ENCODE measurements around the gene SPTLC2.
"Not testable (repeated sequence)": the region's sequence is repeated elsewhere in the genome, so short reads cannot be mapped to it uniquely, and the experiment has no call there.

SPTLC2 gene

GRCh38 chr14:77589099-77589498 is 27.3 kb downstream of the SPTLC2 start:
- Histone ChIP-seq H3K9ac (ENCODE audit: low read length) (no peak overlapping the region), H3F3A (ENCODE audit: insufficient read depth, low read length) (no peaks in the 10 kb centered on the region), H3K9me2 (replicated peaks; ENCODE audit: insufficient read depth, low read length) (no peaks in the 10 kb centered on the region), H3K36me3 (replicated peaks; ENCODE audit: insufficient read depth, low read length) (no peaks in the 10 kb centered on the region), H3K27ac (ENCODE audit: low read length) (no peak overlapping the region), H3K79me2 (ENCODE audit: low read length) (no peaks in the 10 kb centered on the region), H3K27me3 (replicated peaks; ENCODE audit: insufficient read depth, low read length) (no peaks in the 10 kb centered on the region), H3K4me2 (ENCODE audit: low read depth, low read length) (no peak overlapping the region), H2AFZ (ENCODE audit: low read length) (no peak overlapping the region), H3K9me3 (replicated peaks; ENCODE audit: insufficient read depth, low read length) (no peaks in the 10 kb centered on the region), H3K4me1 (ENCODE audit: low read length) (no peaks in the 10 kb centered on the region), H3K4me3 (ENCODE audit: low read length) (no peak overlapping the region), H4K20me1 (ENCODE audit: insufficient read depth, low read length) (no peaks in the 10 kb centered on the region)
- no peak for TF ChIP-seq EZH2 (optimal IDR thresholded peaks at IDR 0.05; ENCODE audit: low read depth, low read length)
- no peak for TF ChIP-seq CTCF (IDR thresholded peaks at IDR 0.05; ENCODE audit: low read length)
- DNase-seq, result no peak

- not testable (repeated sequence) for DNase-seq; H3K36me3 ChIP-seq (replicated peaks; ENCODE audit: insufficient read depth, low read length); H3K79me2 ChIP-seq (ENCODE audit: low read length); H3K9ac ChIP-seq (ENCODE audit: low read length); H3K4me3 ChIP-seq (ENCODE audit: low read length); H4K20me1 ChIP-seq (ENCODE audit: insufficient read depth, low read length); H3K9me2 ChIP-seq (replicated peaks; ENCODE audit: insufficient read depth, low read length); H3F3A ChIP-seq (ENCODE audit: insufficient read depth, low read length); H2AFZ ChIP-seq (ENCODE audit: low read length); H3K4me1 ChIP-seq (ENCODE audit: low read length); H3K27ac ChIP-seq (ENCODE audit: low read length); H3K9me3 ChIP-seq (replicated peaks; ENCODE audit: insufficient read depth, low read length); H3K4me2 ChIP-seq (ENCODE audit: low read depth, low read length); H3K27me3 ChIP-seq (replicated peaks; ENCODE audit: insufficient read depth, low read length)
Measured at GRCh38 chr14:77588411-77589025, 27.9 kb downstream of the SPTLC2 start.

GRCh38 chr14:77585385-77585784 is 31.1 kb downstream of the SPTLC2 start:
- Histone ChIP-seq H3K4me1 (ENCODE audit: low read length) (no peaks in the 10 kb centered on the region), H3K9me3 (replicated peaks; ENCODE audit: insufficient read depth, low read length) (no peaks in the 10 kb centered on the region), H3F3A (ENCODE audit: insufficient read depth, low read length) (no peaks in the 10 kb centered on the region), H3K9me2 (replicated peaks; ENCODE audit: insufficient read depth, low read length) (no peaks in the 10 kb centered on the region), H3K79me2 (ENCODE audit: low read length) (no peaks in the 10 kb centered on the region), H3K4me2 (ENCODE audit: low read depth, low read length) (no peak overlapping the region), H2AFZ (ENCODE audit: low read length) (no peak overlapping the region), H3K27me3 (replicated peaks; ENCODE audit: insufficient read depth, low read length) (no peaks in the 10 kb centered on the region), H3K27ac (ENCODE audit: low read length) (no peak overlapping the region), H4K20me1 (ENCODE audit: insufficient read depth, low read length) (no peaks in the 10 kb centered on the region), H3K4me3 (ENCODE audit: low read length) (no peak overlapping the region), H3K9ac (ENCODE audit: low read length) (no peak overlapping the region), H3K36me3 (replicated peaks; ENCODE audit: insufficient read depth, low read length) (no peaks in the 10 kb centered on the region)
- TF ChIP-seq CTCF (IDR thresholded peaks at IDR 0.05; ENCODE audit: low read length) (no peak), EZH2phosphoT487 (IDR thresholded peaks at IDR 0.05; ENCODE audit: low read length) (no peak), EZH2 (optimal IDR thresholded peaks at IDR 0.05; ENCODE audit: low read depth, low read length) (no peak)
- no peak for DNase-seq

GRCh38 chr14:77584809-77585208 is 31.6 kb downstream of the SPTLC2 start:
- Histone ChIP-seq H3F3A (ENCODE audit: insufficient read depth, low read length) (no peaks in the 10 kb centered on the region), H3K4me3 (ENCODE audit: low read length) (no peak overlapping the region), H3K9me2 (replicated peaks; ENCODE audit: insufficient read depth, low read length) (no peaks in the 10 kb centered on the region), H3K9me3 (replicated peaks; ENCODE audit: insufficient read depth, low read length) (no peaks in the 10 kb centered on the region), H3K27me3 (replicated peaks; ENCODE audit: insufficient read depth, low read length) (no peaks in the 10 kb centered on the region), H3K27ac (ENCODE audit: low read length) (no peak overlapping the region), H2AFZ (ENCODE audit: low read length) (no peak overlapping the region), H3K9ac (ENCODE audit: low read length) (no peak overlapping the region), H4K20me1 (ENCODE audit: insufficient read depth, low read length) (no peaks in the 10 kb centered on the region), H3K4me2 (ENCODE audit: low read depth, low read length) (no peak overlapping the region), H3K4me1 (ENCODE audit: low read length) (no peaks in the 10 kb centered on the region), H3K79me2 (ENCODE audit: low read length) (no peaks in the 10 kb centered on the region), H3K36me3 (replicated peaks; ENCODE audit: insufficient read depth, low read length) (no peaks in the 10 kb centered on the region)
- no peak for TF ChIP-seq EZH2phosphoT487 (IDR thresholded peaks at IDR 0.05; ENCODE audit: low read length)
- no peak for TF ChIP-seq CTCF (IDR thresholded peaks at IDR 0.05; ENCODE audit: low read length)
- TF ChIP-seq EZH2 (optimal IDR thresholded peaks at IDR 0.05; ENCODE audit: low read depth, low read length), result no peak
- no peak for DNase-seq
